HG03066 (cell line): ENCODE measurements around the gene SHROOM3.

Experiments
- ATAC-seq: cut with Tn5 transposase; IDR thresholded peaks from one replicate; pipeline ENCODE4 v1.9.1; 2021; ENCODE audit warnings: low read depth; ENCODE audit not compliant: unreplicated experiment

SHROOM3 gene

GRCh38 chr4:76535603-76536372, 100.8 kb downstream of the SHROOM3 start:
- no peak for ATAC-seq

GRCh38 chr4:76536373-76536689, 101.3 kb downstream of the SHROOM3 start:
- ATAC-seq, result no peak

DNA sequence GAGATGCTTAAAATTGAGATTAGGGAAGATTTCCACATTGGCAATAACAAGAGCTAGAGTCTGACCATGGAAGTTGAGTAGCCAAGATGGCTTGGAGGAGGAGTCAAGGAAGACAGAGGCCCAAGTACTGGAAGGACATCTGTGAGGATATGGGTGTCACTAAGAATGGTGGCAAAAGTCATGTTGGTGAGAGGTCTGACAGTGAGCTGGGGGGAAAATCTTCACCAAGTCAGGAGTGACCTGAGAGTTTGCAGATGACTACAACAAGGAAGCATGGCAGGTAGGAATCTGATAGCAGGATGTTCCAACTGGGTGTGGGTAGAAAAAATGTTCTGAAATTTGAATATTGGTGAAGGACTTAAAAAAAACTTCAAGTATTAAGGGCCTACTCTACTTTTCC, 103.3 kb downstream of the SHROOM3 start:
- no peak for ATAC-seq

DNA sequence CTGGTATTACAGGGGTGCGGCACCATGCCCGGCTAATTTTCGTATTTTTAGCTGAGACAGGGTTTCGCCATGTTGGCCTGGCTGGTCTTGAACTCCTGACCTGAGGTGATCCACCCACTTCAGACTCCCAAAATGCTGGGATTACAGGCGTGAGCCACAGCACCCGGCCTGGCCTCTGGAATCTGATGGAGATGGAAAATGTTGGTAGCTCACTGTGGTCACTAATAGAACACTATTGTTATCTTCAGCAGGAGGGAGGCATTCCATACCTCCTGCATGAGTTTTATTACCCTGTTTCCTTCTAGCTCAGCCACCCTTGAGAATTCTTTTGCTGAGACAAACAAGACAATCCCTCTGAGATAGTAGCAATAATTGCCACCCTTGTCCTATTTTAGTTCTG, 105.0 kb downstream of the SHROOM3 start:
- no peak for ATAC-seq

- no peak for ATAC-seq
Measured at GRCh38 chr4:76540486-76540885, 105.5 kb downstream of the SHROOM3 start.

DNA sequence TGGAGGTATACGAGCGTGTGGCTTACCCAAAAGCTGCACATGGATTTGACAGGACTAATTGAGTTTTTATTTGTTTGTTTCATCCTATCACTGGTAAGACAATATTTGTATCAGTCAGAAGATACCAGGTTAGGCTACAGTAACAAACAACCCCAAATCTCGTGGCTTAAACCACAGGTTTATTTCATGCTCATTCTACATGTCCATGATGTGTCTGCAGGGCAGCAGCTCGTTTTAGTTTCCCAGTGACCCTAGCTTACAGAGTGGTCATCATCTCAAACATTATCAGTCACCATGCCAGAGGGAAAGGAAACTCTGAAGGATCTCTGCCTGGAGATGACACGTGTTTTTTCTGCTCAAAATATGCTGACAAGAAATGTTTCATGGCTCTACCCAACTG, 108.3 kb downstream of the SHROOM3 start:
- ATAC-seq, result no peak

DNA sequence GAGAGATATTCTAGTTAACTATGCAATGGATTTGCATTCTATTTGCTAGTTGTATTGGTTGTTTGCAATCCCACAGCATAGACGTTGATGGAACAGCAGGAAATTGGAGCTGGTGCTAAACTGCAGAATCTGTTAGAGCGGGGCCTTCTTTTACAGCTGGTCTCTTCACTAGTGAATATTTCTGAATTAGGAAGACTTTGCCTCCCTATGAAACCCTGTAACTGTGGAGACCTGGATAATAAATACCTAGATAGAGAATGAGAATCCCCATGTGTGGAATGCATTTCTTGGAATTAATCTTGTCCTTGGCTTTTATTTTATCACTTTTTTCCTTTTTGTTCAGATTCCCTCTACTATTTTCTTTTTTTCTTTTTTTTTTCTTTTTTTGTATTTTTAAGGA, 109.7 kb downstream of the SHROOM3 start:
- ATAC-seq, result no peak

GRCh38 chr4:76545226-76545884, 110.3 kb downstream of the SHROOM3 start:
- ATAC-seq, result no peak

DNA sequence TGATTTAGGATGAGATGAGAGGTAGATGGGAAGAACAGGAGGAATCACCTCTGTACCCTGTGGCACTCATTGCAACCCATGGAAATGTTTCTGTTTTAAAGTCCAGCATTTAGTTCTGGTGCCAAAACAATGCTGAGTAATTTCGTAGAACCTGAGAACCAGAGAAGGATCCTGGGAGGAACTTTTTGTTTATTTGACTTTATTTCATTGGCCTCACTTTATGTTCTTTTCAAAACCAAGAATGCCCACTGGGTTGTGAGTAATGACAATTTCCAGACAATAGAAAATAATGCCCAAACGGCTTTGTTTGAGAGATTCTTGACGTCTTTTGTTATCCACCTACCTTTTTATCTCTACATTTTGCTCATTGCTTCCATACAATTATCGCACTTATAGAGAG, 111.3 kb downstream of the SHROOM3 start:
- ATAC-seq, result no peak

- ATAC-seq, result no peak
Measured at GRCh38 chr4:76546759-76547742, 112.0 kb downstream of the SHROOM3 start.

GRCh38 chr4:76548704-76549103, 113.7 kb downstream of the SHROOM3 start:
- no peak for ATAC-seq

- ATAC-seq, result no peak
Measured at GRCh38 chr4:76549765-76550164, 114.7 kb downstream of the SHROOM3 start.

GRCh38 chr4:76550966-76551780, 116.1 kb downstream of the SHROOM3 start:
- no peak for ATAC-seq

DNA sequence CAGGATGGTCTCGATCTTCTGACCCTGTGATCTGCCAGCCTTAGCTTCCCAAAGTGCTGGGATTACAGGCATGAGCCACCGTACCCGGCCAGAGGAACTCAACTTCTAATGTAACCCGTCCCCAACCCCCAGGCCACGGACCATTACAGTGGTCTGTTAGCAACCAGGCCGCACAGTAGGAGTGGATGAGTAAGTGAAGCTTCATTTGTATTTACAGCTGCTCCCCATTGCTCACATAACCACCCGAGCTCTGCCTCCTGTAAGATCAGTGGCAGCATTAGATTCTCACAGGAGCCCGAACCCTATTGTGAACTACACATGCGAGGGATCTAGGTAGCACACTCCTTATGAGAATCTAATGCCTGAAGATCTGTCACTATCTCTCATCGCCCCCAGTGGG, 119.6 kb downstream of the SHROOM3 start:
- no peak for ATAC-seq

DNA sequence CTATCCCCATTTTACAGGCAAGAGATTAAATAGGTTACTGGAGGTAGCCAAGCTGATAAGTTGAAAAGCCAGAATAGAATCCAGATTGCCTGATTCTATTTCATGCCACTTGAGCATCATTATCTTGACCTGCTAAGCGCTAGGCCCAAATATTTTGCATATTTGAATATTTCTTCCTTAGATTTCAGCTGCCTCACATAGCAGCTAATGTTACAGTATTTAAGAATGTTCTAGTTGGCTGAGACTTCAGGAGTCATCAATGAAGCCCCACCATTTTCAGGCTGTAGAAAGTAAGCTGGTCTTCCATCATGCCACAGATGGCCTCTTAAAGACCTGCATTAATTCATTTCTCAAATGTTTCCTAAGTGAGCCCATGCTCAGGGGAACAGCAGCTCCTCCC, 121.4 kb downstream of the SHROOM3 start:
- no peak for ATAC-seq

DNA sequence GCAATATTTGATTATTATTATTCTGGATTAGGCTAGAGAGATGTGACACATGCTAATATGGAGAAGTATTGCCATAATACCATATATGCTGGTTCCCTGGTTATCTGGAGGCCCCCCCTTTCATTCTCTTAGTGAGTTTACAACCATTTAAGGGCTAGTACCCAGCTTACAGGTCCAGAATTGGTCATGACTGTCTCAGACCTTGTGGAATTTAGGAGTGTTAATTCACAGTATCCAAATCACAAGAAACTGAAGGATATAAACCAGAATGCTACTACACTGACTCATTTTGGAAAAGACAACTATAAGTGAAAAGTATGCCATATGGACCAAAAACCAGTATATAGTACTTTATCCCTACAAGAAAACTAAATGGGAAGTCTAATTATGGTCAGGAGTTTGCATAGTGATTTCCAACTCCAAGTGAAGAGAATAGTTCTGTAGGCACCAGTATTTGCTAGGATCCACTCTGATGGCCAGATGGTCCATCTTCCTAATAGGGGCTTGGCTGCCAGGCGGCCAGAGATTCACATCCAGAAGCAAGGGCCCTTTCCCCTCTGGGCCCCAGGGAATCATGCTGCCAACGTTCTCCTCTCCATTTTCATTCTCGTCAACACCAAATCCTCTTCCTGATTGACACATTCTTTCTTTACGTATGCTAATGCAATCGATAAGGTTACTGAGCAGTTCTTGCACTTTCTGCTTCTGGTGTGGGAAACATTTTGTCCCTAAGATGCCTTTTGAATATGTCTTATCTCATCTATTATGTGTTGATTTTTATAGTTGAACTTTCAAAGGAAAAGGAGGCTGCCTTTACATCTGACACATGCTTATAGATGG, 123.6 kb downstream of the SHROOM3 start:
- no peak for ATAC-seq

- ATAC-seq, result no peak
Measured at GRCh38 chr4:76559236-76560071, 124.4 kb downstream of the SHROOM3 start.

- ATAC-seq, result no peak
Measured at GRCh38 chr4:76562161-76562560, 127.1 kb downstream of the SHROOM3 start.
